ENCODE results near the gene FCGR3B.
"Not testable (repeated sequence)": the region's sequence is repeated elsewhere in the genome, so short reads cannot be mapped to it uniquely, and the experiment has no call there.

The FCGR3B gene

GRCh38 chr1:161622054-161622453 lies 8.9 kb downstream of the FCGR3B start:
- H3K9me3 ChIP-seq (ENCODE audit: insufficient read depth, low read depth, low read length); H3K79me2 ChIP-seq (ENCODE audit: control insufficient read depth, insufficient read depth, low read length, poor library complexity); H3K23ac ChIP-seq (ENCODE audit: low read length); H2BK5ac ChIP-seq (ENCODE audit: low read depth, low read length, poor library complexity); H3K27ac ChIP-seq (ENCODE audit: low read depth, low read length); H4K8ac ChIP-seq (ENCODE audit: low read depth, low read length); H2AFZ ChIP-seq (ENCODE audit: insufficient read depth, low read length, poor library complexity); H4K12ac ChIP-seq (ENCODE audit: low read depth, low read length); H2BK120ac ChIP-seq (ENCODE audit: insufficient read depth, low read length, poor library complexity); H3K79me1 ChIP-seq (ENCODE audit: low read length); H3K4me2 ChIP-seq (ENCODE audit: low read length); H2BK12ac ChIP-seq (ENCODE audit: low read length); H3K27me3 ChIP-seq (ENCODE audit: insufficient read depth, low read length); DNase-seq; H3K36me3 ChIP-seq (ENCODE audit: control insufficient read depth in 1 of 2, insufficient read depth in 2 of 2, low read length in 2 of 2); H3K9ac ChIP-seq (ENCODE audit: low read length); H3K14ac ChIP-seq (ENCODE audit: low read length); H4K91ac ChIP-seq (ENCODE audit: low read depth, low read length); H3K18ac ChIP-seq (ENCODE audit: low read length); H3K4ac ChIP-seq (ENCODE audit: low read depth, low read length); H3K4me1 ChIP-seq (ENCODE audit: control insufficient read depth in 1 of 2, insufficient read depth in 2 of 2, low read length in 2 of 2); H2AK5ac ChIP-seq (ENCODE audit: low read length); H3K4me3 ChIP-seq (ENCODE audit: low read depth, low read length): not testable (repeated sequence)
- no CpG with 5 or more reads among the region's 8 CpGs for WGBS (ENCODE audit: extremely low coverage, insufficient coverage, insufficient read length)

GRCh38 chr1:161621181-161622000 lies 9.6 kb downstream of the FCGR3B start:
- no CpG with 5 or more reads among the region's 41 CpGs for WGBS (ENCODE audit: extremely low coverage, insufficient coverage, insufficient read length)
- not testable (repeated sequence) for H3K27ac ChIP-seq (ENCODE audit: low read depth, low read length); H3K23ac ChIP-seq (ENCODE audit: low read length)

GRCh38 chr1:161620399-161620798 lies 10.6 kb downstream of the FCGR3B start:
- not testable (repeated sequence) for H2AFZ ChIP-seq (ENCODE audit: insufficient read depth, low read length, poor library complexity); H4K91ac ChIP-seq (ENCODE audit: low read depth, low read length); DNase-seq; H3K79me1 ChIP-seq (ENCODE audit: low read length); H3K4me2 ChIP-seq (ENCODE audit: low read length); H2BK120ac ChIP-seq (ENCODE audit: insufficient read depth, low read length, poor library complexity); H3K36me3 ChIP-seq (ENCODE audit: control insufficient read depth in 1 of 2, insufficient read depth in 2 of 2, low read length in 2 of 2); H3K4me3 ChIP-seq (ENCODE audit: low read depth, low read length); H3K4ac ChIP-seq (ENCODE audit: low read depth, low read length); H2BK12ac ChIP-seq (ENCODE audit: low read length); H3K14ac ChIP-seq (ENCODE audit: low read length); H3K27me3 ChIP-seq (ENCODE audit: insufficient read depth, low read length); H4K12ac ChIP-seq (ENCODE audit: low read depth, low read length); H3K9ac ChIP-seq (ENCODE audit: low read length); H3K9me3 ChIP-seq (ENCODE audit: insufficient read depth, low read depth, low read length); H3K4me1 ChIP-seq (ENCODE audit: control insufficient read depth in 1 of 2, insufficient read depth in 2 of 2, low read length in 2 of 2); H2AK5ac ChIP-seq (ENCODE audit: low read length); H3K27ac ChIP-seq (ENCODE audit: low read depth, low read length); H2BK5ac ChIP-seq (ENCODE audit: low read depth, low read length, poor library complexity); H3K79me2 ChIP-seq (ENCODE audit: control insufficient read depth, insufficient read depth, low read length, poor library complexity); H3K23ac ChIP-seq (ENCODE audit: low read length); H3K18ac ChIP-seq (ENCODE audit: low read length); H4K8ac ChIP-seq (ENCODE audit: low read depth, low read length)
- WGBS (ENCODE audit: extremely low coverage, insufficient coverage, insufficient read length) = no CpG with 5 or more reads among the region's 7 CpGs

More at GRCh38 chr1:161621181-161622000, 9.6 kb downstream of the FCGR3B start:
- not testable (repeated sequence) for H3K18ac ChIP-seq (ENCODE audit: low read length); H3K9ac ChIP-seq (ENCODE audit: low read length); H3K4me3 ChIP-seq (ENCODE audit: low read depth, low read length); H4K12ac ChIP-seq (ENCODE audit: low read depth, low read length); H3K14ac ChIP-seq (ENCODE audit: low read length); H3K27me3 ChIP-seq (ENCODE audit: insufficient read depth, low read length); H3K79me2 ChIP-seq (ENCODE audit: control insufficient read depth, insufficient read depth, low read length, poor library complexity); H2BK5ac ChIP-seq (ENCODE audit: low read depth, low read length, poor library complexity); H3K79me1 ChIP-seq (ENCODE audit: low read length); H2BK12ac ChIP-seq (ENCODE audit: low read length); H2BK120ac ChIP-seq (ENCODE audit: insufficient read depth, low read length, poor library complexity); H3K4me1 ChIP-seq (ENCODE audit: control insufficient read depth in 1 of 2, insufficient read depth in 2 of 2, low read length in 2 of 2); H2AK5ac ChIP-seq (ENCODE audit: low read length); H3K9me3 ChIP-seq (ENCODE audit: insufficient read depth, low read depth, low read length); H4K91ac ChIP-seq (ENCODE audit: low read depth, low read length); H4K8ac ChIP-seq (ENCODE audit: low read depth, low read length); H3K36me3 ChIP-seq (ENCODE audit: control insufficient read depth in 1 of 2, insufficient read depth in 2 of 2, low read length in 2 of 2); H3K4ac ChIP-seq (ENCODE audit: low read depth, low read length)
- DNase-seq = peak; percentile 21 to 42
- H3K4me2 ChIP-seq (ENCODE audit: low read length) = peak overlapping the region; percentile 46
- H2AFZ ChIP-seq (ENCODE audit: insufficient read depth, low read length, poor library complexity) = peak overlapping the region; percentile 39

- H3K9me3 ChIP-seq (ENCODE audit: insufficient read depth, low read depth, low read length); H3K4ac ChIP-seq (ENCODE audit: low read depth, low read length); H2BK12ac ChIP-seq (ENCODE audit: low read length); H3K36me3 ChIP-seq (ENCODE audit: control insufficient read depth in 1 of 2, insufficient read depth in 2 of 2, low read length in 2 of 2); H3K4me1 ChIP-seq (ENCODE audit: control insufficient read depth in 1 of 2, insufficient read depth in 2 of 2, low read length in 2 of 2); H3K14ac ChIP-seq (ENCODE audit: low read length); H3K4me2 ChIP-seq (ENCODE audit: low read length); H3K23ac ChIP-seq (ENCODE audit: low read length); H2BK120ac ChIP-seq (ENCODE audit: insufficient read depth, low read length, poor library complexity); H3K27ac ChIP-seq (ENCODE audit: low read depth, low read length); H2AFZ ChIP-seq (ENCODE audit: insufficient read depth, low read length, poor library complexity); H4K91ac ChIP-seq (ENCODE audit: low read depth, low read length); H3K18ac ChIP-seq (ENCODE audit: low read length); H2BK5ac ChIP-seq (ENCODE audit: low read depth, low read length, poor library complexity); H3K4me3 ChIP-seq (ENCODE audit: low read depth, low read length); H3K27me3 ChIP-seq (ENCODE audit: insufficient read depth, low read length); H2AK5ac ChIP-seq (ENCODE audit: low read length); H3K79me2 ChIP-seq (ENCODE audit: control insufficient read depth, insufficient read depth, low read length, poor library complexity); H4K12ac ChIP-seq (ENCODE audit: low read depth, low read length); H3K9ac ChIP-seq (ENCODE audit: low read length); H4K8ac ChIP-seq (ENCODE audit: low read depth, low read length); H3K79me1 ChIP-seq (ENCODE audit: low read length): not testable (repeated sequence)
- peak in 1 of 2 donors; percentile 13 for DNase-seq
- WGBS (ENCODE audit: extremely low coverage, insufficient coverage, insufficient read length) = no CpG with 5 or more reads among the region's 4 CpGs
These were observed 12.5 kb downstream of the FCGR3B start for GRCh38 chr1:161618517-161618916.

All from trophoblast cell (in vitro differentiated cells and primary cell).